NCI-H82 (cell line): Measurements from ENCODE around the gene KRT79.

ENCODE experiments used
- DNase-seq: peaks from one replicate; lab custom pipeline; 2025; lab: John Stamatoyannopoulos, UW

KRT79 gene

GRCh38 chr12:52818388-52818787, 15.7 kb downstream of the KRT79 start:
- DNase-seq, result peak; percentile 82

DNA sequence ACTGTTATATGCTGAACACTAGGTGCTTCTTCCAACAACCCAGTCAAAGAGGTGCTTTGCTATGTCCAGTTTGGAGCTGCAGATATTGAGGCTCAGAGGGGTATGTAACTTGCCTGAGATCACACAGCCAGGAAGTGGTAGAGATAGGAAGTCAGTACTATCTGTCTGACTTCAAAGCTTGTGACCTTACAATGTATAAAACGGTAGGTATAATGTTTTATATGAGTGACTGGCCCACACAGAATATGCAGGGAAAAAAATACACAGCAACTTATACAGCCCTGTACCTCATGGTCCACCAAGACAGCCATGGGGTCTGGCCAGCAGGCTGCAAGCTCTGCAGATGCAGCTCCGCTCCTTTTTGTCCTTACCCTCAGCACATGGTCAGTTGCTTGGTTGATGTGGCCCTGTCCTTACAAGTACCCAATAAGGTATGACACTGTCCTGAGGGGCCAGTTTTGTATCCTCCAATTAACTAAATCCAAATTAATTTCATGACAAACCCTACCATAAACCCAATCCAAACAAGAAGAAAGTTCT, 16.3 kb downstream of the KRT79 start:
- no peak for DNase-seq

GRCh38 chr12:52817003-52817698, 17.0 kb downstream of the KRT79 start:
- no peak for DNase-seq

- DNase-seq, result no peak
These were observed 18.2 kb downstream of the KRT79 start for GRCh38 chr12:52815676-52816588.

GRCh38 chr12:52815161-52815560, 18.9 kb downstream of the KRT79 start:
- no peak for DNase-seq

DNA sequence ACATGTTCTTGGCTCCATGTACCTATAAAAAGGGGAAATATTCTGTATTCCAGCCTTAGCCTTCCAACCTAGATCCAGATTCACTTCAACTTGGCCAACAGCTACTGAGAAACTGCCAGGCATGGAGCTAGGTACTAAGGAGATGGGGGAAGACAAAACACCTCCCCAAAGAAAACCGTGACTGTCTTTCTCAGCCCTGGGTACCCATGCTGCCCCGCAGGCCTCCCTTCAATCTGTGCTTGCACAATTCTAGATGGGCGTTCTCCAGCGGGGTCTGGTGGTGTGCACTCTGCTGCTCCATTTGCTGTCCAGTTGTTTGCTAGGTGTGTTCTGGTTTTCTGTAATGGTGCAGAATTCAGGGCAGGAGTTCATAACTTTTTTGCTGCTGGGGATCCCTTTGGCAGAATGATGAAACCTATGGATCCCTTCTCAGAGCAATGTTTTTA, 19.4 kb downstream of the KRT79 start:
- DNase-seq, result no peak

GRCh38 chr12:52813885-52814709, 20.0 kb downstream of the KRT79 start, which contains the start of gene KRT4:
Gene KRT4 (minus strand): TSS chr12:52814116. CDS start chr12:52814058, 58 bp downstream.
- no peak for DNase-seq

DNA sequence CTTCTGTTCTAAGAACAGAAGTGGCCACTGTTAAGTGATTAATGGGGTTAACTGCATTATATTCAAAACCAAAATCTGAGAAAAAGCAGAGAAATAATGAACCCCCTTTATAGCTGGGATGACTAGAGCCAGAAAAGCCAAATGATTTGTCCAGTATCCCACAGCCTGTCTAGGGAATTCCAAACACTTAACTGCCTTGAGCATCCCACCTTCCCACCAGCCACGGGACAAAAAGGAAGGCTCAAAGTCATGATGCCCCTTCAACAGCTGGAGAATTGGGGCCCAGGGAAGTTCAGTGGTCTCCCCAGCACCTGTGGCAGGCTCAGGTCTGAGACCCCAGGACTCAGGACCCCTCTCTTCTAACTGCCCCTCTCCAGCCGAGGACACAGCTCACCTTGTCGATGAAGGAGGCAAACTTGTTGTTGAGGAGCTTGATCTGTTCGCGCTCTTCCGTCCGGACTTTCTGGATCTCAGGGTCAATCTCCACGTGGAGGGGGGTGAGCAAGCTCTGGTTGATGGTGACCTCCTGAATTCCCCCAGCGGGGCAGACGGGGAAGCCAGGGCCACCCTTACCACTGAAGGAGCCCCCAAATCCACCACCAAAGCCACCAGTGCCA, 20.8 kb downstream of the KRT79 start:
- DNase-seq, result no peak

DNA sequence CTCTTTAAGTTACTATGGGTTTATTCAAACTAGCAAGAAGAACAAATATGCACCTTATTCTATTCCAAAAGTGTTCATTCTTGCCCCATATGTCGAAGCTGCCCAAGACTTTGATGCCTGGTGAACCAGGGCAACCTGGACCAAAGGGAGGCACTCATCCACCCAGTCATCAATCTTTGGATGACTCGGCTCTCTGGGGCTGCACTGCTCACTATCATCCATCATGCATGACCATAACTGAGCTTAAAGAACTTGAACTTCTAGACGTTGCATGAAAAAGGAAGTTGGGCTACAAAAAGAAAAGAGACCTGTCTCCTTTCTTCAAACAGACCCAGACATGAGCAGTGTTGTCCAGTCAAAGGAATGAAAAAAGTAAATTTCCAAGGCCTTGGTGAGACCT, 21.4 kb downstream of the KRT79 start:
- DNase-seq, result no peak

- DNase-seq, result no peak
These were observed 22.1 kb downstream of the KRT79 start for GRCh38 chr12:52812073-52812400.

DNA sequence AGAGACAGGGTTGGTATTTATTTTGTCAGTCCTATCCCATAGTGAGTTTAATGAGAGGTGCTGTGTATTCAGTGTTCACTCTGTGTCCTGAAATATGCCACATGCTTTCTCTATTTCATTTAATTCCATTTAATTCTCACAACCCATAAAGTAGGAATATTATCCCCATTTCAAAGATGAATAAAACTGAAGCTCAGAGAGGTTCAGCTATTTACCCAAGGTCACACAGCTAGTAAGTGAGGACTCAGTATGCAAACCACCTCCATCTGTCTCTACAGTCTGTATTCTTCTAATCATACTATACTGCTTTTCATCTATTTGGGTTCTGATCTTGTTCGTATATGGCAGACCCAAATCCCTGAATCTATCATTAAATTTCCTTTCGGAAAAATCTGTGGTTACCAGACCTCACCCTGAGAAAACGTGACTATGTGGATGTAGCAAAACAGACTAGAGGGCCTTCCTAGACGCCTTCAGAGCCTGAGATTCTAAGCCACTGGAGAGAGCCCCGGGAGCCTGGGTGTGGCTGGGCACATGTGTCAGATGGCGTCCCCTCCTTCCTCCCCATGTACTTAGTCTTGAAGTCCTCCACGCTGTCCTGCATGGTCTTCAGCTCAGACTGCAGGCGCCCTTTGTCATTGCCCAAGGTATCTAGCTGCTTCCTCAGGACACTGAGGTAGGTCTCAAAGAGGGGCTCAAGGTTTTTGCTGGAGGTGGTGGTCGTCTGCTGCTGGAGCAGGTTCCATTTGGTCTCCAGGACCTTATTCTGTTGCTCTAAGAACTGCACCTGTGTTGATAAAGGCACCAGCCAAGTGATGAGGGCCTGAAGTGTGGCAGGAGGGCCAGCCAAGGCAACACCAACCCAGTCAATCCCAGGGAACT, 22.7 kb downstream of the KRT79 start:
- no peak for DNase-seq

GRCh38 chr12:52810554-52810953, 23.6 kb downstream of the KRT79 start:
- no peak for DNase-seq

DNA sequence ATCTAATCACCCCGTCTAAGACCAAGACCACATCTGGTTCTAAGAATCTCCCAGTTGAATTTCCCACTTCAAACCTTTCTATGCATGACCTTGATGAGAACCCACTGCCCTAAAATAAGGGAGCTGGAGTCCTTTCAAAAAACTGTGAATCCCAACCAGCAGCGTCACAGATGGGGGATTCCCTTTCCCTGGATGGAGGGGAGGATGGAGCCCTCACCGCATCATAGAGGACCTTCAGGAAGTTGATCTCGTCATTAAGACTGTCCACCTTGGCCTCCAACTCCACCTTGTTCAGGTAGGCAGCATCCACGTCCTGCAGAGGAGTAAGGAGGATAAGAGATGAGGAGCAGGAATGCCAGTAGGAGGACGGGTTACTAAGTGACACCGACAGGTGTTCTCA, 24.9 kb downstream of the KRT79 start:
- no peak for DNase-seq

DNA sequence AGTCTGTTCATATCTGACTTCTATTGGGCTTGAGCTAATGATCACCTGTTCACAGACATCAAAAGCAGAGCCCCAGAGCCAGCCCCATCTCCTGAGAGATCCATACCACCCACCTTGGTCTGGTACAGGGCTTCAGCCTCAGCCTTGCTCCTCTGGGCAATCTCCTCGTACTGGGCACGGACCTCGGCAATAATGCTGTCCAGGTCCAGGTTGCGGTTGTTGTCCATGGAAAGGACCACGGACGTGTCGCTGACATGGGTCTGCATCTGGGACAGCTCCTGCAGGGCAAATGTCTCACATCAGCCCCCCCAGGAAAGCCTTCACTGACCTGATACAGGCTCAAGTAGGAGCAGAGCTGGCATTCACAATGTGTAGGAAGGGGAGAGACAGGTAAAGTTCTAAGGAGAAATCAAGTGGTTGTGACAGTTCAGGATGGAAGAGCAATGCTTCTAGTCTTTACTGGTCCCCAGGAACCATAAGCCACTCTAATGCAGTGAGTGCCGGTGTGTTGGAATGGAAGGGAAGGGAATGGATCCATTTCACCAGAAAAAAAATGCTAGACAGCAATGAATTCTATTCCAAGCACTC, 25.4 kb downstream of the KRT79 start:
- no peak for DNase-seq

DNA sequence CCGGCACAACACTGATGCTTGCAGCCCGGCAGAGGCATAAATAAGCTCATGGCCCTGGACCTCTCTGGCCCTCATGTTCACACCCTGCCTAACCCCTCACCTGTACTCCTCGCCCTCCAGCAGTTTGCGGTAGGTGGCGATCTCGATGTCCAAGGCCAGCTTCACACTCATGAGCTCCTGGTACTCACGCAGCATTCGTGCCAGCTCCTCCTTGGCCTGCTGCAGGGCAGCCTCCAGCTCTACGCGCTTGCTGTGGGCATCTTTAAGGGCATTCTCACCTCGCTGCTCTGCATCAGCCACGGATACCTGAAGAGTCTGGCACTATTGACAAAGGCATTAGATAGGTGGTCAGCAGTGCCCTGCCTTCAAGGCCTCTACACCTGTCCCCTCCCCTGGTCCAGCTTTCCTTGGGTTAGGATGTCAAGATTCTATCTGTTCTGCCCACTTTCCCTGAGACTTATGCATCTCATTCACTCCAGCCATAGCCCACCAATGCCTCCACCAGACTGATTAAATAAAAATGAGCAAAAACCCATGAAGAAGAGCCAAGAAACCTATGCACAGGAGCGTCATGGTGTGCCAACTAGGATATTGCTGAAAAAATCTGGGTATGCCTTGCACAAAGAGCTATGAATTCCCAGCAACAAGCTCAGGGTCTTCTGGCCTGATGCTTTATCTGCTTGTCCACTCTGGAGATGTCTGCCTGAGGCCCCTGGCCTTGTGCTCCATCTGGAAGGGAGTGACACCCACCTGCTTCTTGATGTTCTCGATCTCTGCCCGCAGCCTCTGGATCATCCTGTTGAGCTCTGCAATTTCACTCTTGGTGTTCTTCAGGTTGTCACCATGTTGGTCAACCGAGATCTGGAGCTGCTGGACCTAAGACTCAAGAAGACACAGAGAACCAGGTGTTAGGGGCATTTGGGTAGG, 26.3 kb downstream of the KRT79 start:
- DNase-seq, result no peak

DNA sequence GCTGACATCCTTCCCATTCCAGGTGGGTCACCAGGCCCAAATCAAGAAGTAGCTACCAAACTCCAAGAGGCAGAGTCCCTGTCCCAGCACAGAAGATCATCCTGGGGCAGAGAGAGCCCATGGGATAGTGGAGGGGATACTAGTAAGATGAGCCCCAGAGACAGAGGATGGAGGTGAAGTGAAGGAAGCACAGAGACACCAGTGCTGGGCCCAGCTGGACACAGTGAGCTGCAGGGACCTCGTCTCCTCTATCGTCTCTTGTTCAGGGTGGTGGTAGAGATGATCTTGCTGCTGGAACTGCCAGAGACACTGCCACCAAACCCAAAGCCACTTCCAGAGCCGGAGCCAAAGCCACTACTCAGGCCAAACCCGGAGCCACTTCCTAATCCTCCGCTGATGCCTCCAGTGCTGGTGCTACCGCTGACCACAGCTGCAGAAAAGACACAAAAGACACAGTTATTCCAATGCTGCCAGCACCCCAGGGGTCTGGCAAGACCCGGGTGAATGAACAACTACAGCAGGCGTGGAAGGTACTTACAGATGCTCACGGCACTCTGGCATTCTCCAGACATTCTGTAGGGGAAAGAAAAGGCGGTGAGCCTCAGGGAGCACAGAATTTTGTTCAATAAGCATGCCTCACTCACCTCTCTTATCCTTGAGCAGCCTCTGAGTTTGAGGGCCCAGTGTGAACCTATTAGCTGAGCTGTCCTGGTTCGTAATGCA, 27.1 kb downstream of the KRT79 start:
- DNase-seq, result no peak

- DNase-seq, result no peak
These were observed 27.8 kb downstream of the KRT79 start for GRCh38 chr12:52806169-52806811.

DNA sequence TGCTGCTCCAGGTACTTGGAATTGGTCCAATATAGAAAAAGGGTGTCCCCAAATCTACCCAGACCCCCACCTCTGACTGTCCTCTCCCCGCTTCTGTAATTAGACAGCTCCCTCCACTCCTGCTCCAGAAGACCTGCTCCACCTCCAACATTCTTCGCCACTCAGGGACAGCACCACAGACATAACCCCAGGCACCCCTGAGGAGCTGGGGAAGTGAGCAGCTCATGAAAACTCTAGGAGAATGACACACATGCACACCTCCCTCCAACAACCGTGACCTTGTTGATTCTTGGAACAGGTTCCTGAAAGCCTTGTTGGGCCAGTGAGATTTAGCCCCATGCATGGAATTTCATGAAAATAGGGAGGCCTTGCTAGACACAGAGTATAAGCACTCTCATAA, 28.4 kb downstream of the KRT79 start:
- no peak for DNase-seq
